K562 (cell line): ENCODE data around the gene N4BP3. TPM values are rescaled to one million over a fixed set of nuclear protein-coding genes. Genes with fewer than 3 reads are reported as not detected.
A peak's percentile ranks its signal among the peaks of the same experiment; 100 is the strongest.

Experiments used
- BACH1 ChIP-seq: fragments of 200-800 bp; sonication (Bioruptor generic); IDR thresholded peaks from 2 replicates; pipeline ENCODE4 v1.6.1; 2016; ENCODE audit warnings: missing genetic modification characterization, missing compliant biosample characterization
- CBFA2T2 ChIP-seq: fragments of 450-650 bp; conservative IDR thresholded peaks from 2 replicates; pipeline ENCODE4 v1.6.1; 2017; ENCODE audit warnings: mild to moderate bottlenecking
- CC2D1A ChIP-seq: fragments of 450-650 bp; IDR thresholded peaks from 2 replicates; pipeline ENCODE4 v1.6.1; 2017; ENCODE audit warnings: mild to moderate bottlenecking
- FOXJ2 ChIP-seq: fragments of 200-800 bp; sonication (Bioruptor generic); IDR thresholded peaks from 2 replicates; pipeline ENCODE4 v1.6.1; 2016; ENCODE audit warnings: missing genetic modification characterization, missing compliant biosample characterization
- MNT ChIP-seq, 2 experiments: fragments of 450-650 bp; conservative IDR thresholded peaks; 2 replicates each; pipeline ENCODE4 v1.6.1; 2017; ENCODE audit warnings: mild to moderate bottlenecking in 2 of 2, moderate library complexity in 2 of 2
- MXI1 ChIP-seq: IDR thresholded peaks from 2 replicates; pipeline ENCODE4 v1.6.1; 2011; ENCODE audit warnings: low read depth, mild to moderate bottlenecking, improper control_type of control experiment, low read length
- NR2C1 ChIP-seq, 2 experiments: fragments of 450-650 bp; IDR thresholded peaks; 2 replicates each; pipeline ENCODE4 v1.6.1; 2017; ENCODE audit warnings: mild to moderate bottlenecking in 2 of 2, antibody characterized with exemption in 1 of 2, inconsistent platforms in 1 of 2, missing compliant biosample characterization in 1 of 2, missing genetic modification characterization in 1 of 2
- SAP30 ChIP-seq: fragments of 200-600 bp; sonication (generic); IDR thresholded peaks from 2 replicates; pipeline ENCODE4 v1.6.1; 2012; ENCODE audit warnings: borderline replicate concordance, low read depth, mild to moderate bottlenecking, moderate library complexity, low read length, control low read depth, inconsistent platforms; ENCODE audit not compliant: insufficient read depth, poor library complexity, severe bottlenecking
- SIN3B ChIP-seq: fragments of 450-650 bp; IDR thresholded peaks from 2 replicates; pipeline ENCODE4 v1.6.1; 2017; ENCODE audit warnings: low read depth, mild to moderate bottlenecking, moderate library complexity
- ZNF197 ChIP-seq: fragments of 200-800 bp; sonication (Bioruptor generic); IDR thresholded peaks from 2 replicates; pipeline ENCODE4 v1.6.1; 2016; ENCODE audit warnings: low read depth, missing genetic modification characterization, missing compliant biosample characterization
- ZNF318 ChIP-seq, 2 experiments: fragments of 450-650 bp; IDR thresholded peaks; 2 replicates each; pipeline ENCODE4 v1.6.1; 2016; ENCODE audit warnings: mild to moderate bottlenecking in 2 of 2, borderline replicate concordance in 1 of 2, low read depth in 1 of 2, moderate library complexity in 1 of 2
- ZNF511 ChIP-seq: sonication (generic); formaldehyde crosslinking; IDR thresholded peaks from 2 replicates; pipeline ENCODE4 v1.8.0; 2022; ENCODE audit warnings: mild to moderate bottlenecking, missing genetic modification reagents
- polyA plus RNA-seq, 8 experiments: library from polyadenylated mRNA; depleted of rRNA in 4 of 8; stranded (reverse) in 5 of 8; unstranded in 3 of 8; fragments of >200 nt; fragmentation: Nextera tagmentation in 2 of 8; fragmentation: Illumina TruSeq in 1 of 8; extraction: Ambion mirVana in 2 of 8; extraction: Trizol in 1 of 8; gene quantifications; 2 replicates each; pipeline versions ENCODE4 v1.2.1 to v1.2.3, GENCODE V29; 2011 to 2014; ENCODE audit warnings: inconsistent platforms in 1 of 8, missing spikeins in 1 of 8
- total RNA-seq, 7 experiments: library from RNA; depleted of rRNA in 6 of 7; stranded (reverse); fragments of >200 nt in 6 of 7; fragmentation: Illumina TruSeq in 2 of 7; extraction: Trizol in 2 of 7; gene quantifications; 2 replicates each; pipeline versions ENCODE4 v1.2.1 to v1.2.3, GENCODE V29; 2011 to 2021; ENCODE audit warnings: low replicate concordance in 1 of 7
- TF ChIP-seq, protein P1 (sequence below), 2 experiments: fragments of 450-650 bp in 1 of 2; sonication (generic) in 1 of 2; formaldehyde crosslinking; conservative IDR thresholded peaks; 2 replicates each; pipeline versions ENCODE4 v1.4.0 to v1.8.1; 2020 to 2022; ENCODE audit warnings: mild to moderate bottlenecking in 1 of 2, missing genetic modification reagents in 1 of 2
- TF ChIP-seq, protein P2 (sequence below): IDR thresholded peaks from 2 replicates; pipeline ENCODE4 v1.6.1; 2014; ENCODE audit warnings: antibody characterized with exemption

N4BP3 gene
- total and polyA plus RNA-seq, 9 of the 15 experiments (the other 6 are each of a cell fraction or from before 2014, with no cell fraction given): 0.06 to 7.0 (median 2.4) TPM

DNA sequence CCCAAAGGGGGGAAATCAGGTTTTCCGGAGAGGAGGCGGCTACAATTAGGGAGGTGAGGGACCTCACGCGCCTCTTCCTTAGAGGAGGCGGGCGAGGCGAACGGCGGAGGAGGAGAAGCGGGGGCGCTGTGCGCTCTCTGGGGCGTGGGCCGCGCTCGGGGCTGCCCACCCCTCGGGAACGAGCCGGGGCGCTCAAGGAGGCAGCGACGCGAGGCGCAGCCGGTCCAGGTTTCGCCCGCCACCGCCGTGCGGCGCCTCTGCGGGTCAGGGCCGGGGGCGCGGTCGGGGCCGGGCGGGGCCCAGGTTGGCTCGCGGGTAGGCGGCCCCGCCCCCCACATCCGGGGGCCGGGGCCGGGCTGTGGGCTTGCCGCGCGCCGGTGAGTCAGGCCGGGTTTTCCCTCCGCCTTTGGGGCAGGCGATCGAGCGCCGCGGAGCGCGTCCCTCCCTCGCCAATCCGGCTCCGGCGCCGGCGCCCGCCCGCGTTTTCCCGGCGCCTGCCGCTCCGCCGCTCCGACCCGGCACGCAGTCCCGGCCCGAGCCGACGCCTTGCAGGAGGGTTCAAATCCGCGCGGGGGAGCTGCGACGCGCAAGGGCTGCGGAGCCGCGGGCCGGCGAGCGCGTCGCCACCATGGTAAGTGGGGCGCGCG, at the start of gene N4BP3 (continued):
- TF ChIP-seq, protein P1, sequence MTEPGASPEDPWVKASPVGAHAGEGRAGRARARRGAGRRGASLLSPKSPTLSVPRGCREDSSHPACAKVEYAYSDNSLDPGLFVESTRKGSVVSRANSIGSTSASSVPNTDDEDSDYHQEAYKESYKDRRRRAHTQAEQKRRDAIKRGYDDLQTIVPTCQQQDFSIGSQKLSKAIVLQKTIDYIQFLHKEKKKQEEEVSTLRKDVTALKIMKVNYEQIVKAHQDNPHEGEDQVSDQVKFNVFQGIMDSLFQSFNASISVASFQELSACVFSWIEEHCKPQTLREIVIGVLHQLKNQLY (CRISPR knock-in tag; conservative IDR thresholded peaks at IDR 0.05): no peak
- TF ChIP-seq ZNF197 (CRISPR knock-in tag): peak; percentile 34; the same call in 1 of the 2 replicates
- no peak for TF ChIP-seq ZNF511 (CRISPR knock-in tag)
- TF ChIP-seq ZNF318 (IDR thresholded peaks at IDR 0.05; ENCODE audit: borderline replicate concordance in 1 of 2, low read depth in 1 of 2): no peak
- no peak for TF ChIP-seq BACH1 (tag)
- no peak for TF ChIP-seq FOXJ2 (tag)
- no peak; a peak in 1 of 4 replicates for TF ChIP-seq MNT (conservative IDR thresholded peaks at IDR 0.05)
- TF ChIP-seq, protein P2, sequence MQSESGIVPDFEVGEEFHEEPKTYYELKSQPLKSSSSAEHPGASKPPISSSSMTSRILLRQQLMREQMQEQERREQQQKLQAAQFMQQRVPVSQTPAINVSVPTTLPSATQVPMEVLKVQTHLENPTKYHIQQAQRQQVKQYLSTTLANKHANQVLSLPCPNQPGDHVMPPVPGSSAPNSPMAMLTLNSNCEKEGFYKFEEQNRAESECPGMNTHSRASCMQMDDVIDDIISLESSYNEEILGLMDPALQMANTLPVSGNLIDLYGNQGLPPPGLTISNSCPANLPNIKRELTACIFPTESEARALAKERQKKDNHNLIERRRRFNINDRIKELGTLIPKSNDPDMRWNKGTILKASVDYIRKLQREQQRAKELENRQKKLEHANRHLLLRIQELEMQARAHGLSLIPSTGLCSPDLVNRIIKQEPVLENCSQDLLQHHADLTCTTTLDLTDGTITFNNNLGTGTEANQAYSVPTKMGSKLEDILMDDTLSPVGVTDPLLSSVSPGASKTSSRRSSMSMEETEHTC: no peak
- peak; percentile 53; the same call in 1 of the 2 replicates for TF ChIP-seq SIN3B
- TF ChIP-seq SAP30: no peak
- TF ChIP-seq CBFA2T2: no peak
- TF ChIP-seq MXI1: no peak
- TF ChIP-seq NR2C1 (IDR thresholded peaks at IDR 0.05): no peak
- no peak for TF ChIP-seq NR2C1 (tag; IDR thresholded peaks at IDR 0.05)
- no peak for TF ChIP-seq CC2D1A
